ENCODE measurements around the gene DNPEP.

The DNPEP gene

DNA sequence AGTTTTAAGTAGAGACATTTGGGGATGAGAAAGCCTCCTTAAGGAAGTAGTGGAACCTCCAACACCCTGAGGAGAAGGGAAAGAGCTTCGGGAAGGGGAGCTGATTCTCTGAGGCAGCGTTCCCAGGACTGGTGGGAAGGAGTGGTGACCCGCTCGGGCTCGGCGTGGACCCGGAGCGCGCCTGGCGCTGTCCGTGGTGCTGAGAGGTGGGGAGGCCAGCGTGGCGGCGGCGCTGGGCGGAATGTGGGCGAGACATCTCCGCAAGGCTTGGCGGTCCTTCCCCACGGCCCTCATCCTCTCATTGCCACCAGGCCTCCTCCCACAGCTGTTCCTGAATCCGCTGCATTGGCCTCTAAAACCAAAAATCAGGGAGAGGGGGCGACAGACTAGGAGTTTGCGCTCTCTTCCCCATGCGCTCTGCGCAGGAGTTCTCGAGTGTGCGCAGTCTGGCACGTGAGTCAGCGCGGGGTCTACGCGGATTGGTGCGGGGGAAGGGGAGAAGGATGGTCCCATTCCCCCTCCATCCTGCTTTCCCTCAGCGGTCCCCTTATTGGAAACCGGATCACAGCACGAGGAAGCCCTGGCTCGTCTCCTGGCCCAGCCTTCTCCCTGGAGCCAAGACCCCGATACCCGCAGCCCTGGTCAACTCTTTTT lies 56.0 kb downstream of the DNPEP start:
- Histone ChIP-seq H3F3A (ENCODE audit: insufficient read depth) (no peaks in the 10 kb centered on the region), H3K9ac (ENCODE audit: low read length) (no peak overlapping the region), H3K4me3 (ENCODE audit: insufficient read depth, low read length, poor library complexity, severe bottlenecking) (no peak overlapping the region), H3K4me2 (ENCODE audit: low read depth, low read length, poor library complexity, severe bottlenecking) (no peak overlapping the region), H3K36me3 (ENCODE audit: low read length) (no peaks in the 10 kb centered on the region), H3K79me2 (ENCODE audit: insufficient read depth, low read length) (no peaks in the 10 kb centered on the region), H3K9me3 (ENCODE audit: insufficient read depth, low read length) (no peaks in the 10 kb centered on the region), H3K27me3 (ENCODE audit: low read length) (no peaks in the 10 kb centered on the region), H3K27ac (ENCODE audit: low read depth, low read length) (no peak overlapping the region), H3K9me2 (replicated peaks; ENCODE audit: insufficient read depth, low read length) (no peaks in the 10 kb centered on the region), H4K20me1 (ENCODE audit: low read depth, low read length) (no peaks in the 10 kb centered on the region), H2AFZ (ENCODE audit: low read depth, low read length, severe bottlenecking) (no peak overlapping the region)
- no peak for TF ChIP-seq EZH2phosphoT487 (conservative IDR thresholded peaks at IDR 0.05; ENCODE audit: low read length)
- TF ChIP-seq, protein P1, sequence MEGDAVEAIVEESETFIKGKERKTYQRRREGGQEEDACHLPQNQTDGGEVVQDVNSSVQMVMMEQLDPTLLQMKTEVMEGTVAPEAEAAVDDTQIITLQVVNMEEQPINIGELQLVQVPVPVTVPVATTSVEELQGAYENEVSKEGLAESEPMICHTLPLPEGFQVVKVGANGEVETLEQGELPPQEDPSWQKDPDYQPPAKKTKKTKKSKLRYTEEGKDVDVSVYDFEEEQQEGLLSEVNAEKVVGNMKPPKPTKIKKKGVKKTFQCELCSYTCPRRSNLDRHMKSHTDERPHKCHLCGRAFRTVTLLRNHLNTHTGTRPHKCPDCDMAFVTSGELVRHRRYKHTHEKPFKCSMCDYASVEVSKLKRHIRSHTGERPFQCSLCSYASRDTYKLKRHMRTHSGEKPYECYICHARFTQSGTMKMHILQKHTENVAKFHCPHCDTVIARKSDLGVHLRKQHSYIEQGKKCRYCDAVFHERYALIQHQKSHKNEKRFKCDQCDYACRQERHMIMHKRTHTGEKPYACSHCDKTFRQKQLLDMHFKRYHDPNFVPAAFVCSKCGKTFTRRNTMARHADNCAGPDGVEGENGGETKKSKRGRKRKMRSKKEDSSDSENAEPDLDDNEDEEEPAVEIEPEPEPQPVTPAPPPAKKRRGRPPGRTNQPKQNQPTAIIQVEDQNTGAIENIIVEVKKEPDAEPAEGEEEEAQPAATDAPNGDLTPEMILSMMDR (IDR thresholded peaks at IDR 0.05; ENCODE audit: insufficient read depth, low read length, poor library complexity, severe bottlenecking) = no peak

DNA sequence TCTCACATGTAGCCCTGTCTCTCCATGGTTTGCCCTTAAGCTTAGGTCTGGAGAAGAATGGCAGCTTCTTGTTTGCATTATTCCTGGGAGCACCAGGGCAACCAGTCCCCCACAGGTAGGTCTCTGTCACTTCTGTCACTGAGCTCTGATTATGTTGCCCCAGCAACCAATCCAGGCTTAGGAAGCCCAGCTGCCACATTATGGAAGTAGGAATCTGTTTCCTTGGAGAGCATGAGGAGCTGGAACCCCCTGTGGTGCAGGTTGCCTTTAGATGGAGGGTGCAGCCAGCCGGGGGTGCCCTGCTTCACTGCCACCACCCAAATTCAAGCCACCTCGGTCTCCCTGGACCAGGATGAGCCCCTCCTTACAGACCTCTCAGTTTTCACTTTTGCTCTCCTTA lies 60.0 kb downstream of the DNPEP start:
- H3K4me2 ChIP-seq (ENCODE audit: low read depth, low read length, poor library complexity, severe bottlenecking) = no peak overlapping the region
- H3K27ac ChIP-seq (ENCODE audit: low read depth, low read length) = no peak overlapping the region
- TF ChIP-seq, protein P1 (IDR thresholded peaks at IDR 0.05; ENCODE audit: insufficient read depth, low read length, poor library complexity, severe bottlenecking) = no peak
- no peak for TF ChIP-seq EZH2phosphoT487 (conservative IDR thresholded peaks at IDR 0.05; ENCODE audit: low read length)
- H3K79me2 ChIP-seq (ENCODE audit: insufficient read depth, low read length) = no peaks in the 10 kb centered on the region
- no peaks in the 10 kb centered on the region for H3K9me2 ChIP-seq (replicated peaks; ENCODE audit: insufficient read depth, low read length)
- H4K20me1 ChIP-seq (ENCODE audit: low read depth, low read length) = no peaks in the 10 kb centered on the region
- H3K27me3 ChIP-seq (ENCODE audit: low read length) = no peaks in the 10 kb centered on the region
- no peak overlapping the region for H2AFZ ChIP-seq (ENCODE audit: low read depth, low read length, severe bottlenecking)
- H3K9me3 ChIP-seq (ENCODE audit: insufficient read depth, low read length) = no peaks in the 10 kb centered on the region
- no peaks in the 10 kb centered on the region for H3F3A ChIP-seq (ENCODE audit: insufficient read depth)
- no peak overlapping the region for H3K9ac ChIP-seq (ENCODE audit: low read length)
- no peak overlapping the region for H3K4me3 ChIP-seq (ENCODE audit: insufficient read depth, low read length, poor library complexity, severe bottlenecking)
- H3K36me3 ChIP-seq (ENCODE audit: low read length) = no peaks in the 10 kb centered on the region

DNA sequence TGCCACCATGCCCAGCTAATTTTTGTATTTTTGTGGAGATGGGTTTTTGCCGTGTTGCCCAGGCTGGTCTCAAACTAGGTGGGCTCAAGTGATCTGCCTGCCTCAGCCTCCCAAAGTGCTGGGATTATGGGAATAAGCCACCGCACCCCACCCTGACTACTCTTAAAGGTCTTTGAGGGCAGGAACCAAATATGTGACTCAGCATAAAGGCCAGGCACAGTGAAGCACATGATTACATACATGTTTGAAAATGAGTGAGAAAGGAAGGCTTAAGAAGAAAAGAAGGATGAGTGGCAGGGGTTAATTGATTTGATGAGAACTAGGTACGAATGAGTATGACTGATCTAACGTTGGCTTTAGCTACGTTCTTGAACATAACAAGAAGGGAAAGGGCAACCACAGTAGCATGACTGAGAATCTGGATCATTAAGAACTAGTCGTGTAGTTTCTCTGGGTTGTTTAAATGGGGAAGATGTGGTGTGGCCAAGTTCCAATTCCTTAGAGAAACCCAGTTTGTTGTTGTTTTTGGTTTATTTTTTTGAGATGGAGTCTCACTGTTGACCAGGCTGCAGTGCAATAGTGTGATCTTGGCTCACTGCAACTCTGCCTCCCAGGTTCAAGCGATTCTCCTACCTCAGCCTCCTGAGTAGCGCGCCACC lies 61.9 kb downstream of the DNPEP start:
- H3K79me2 ChIP-seq (ENCODE audit: insufficient read depth, low read length) = no peaks in the 10 kb centered on the region
- TF ChIP-seq, protein P1 (IDR thresholded peaks at IDR 0.05; ENCODE audit: insufficient read depth, low read length, poor library complexity, severe bottlenecking) = no peak
- TF ChIP-seq EZH2phosphoT487 (conservative IDR thresholded peaks at IDR 0.05; ENCODE audit: low read length) = no peak
- H3K36me3 ChIP-seq (ENCODE audit: low read length) = no peaks in the 10 kb centered on the region
- no peaks in the 10 kb centered on the region for H3K27me3 ChIP-seq (ENCODE audit: low read length)
- H3K9ac ChIP-seq (ENCODE audit: low read length) = no peak overlapping the region
- H3K4me3 ChIP-seq (ENCODE audit: insufficient read depth, low read length, poor library complexity, severe bottlenecking) = no peak overlapping the region
- no peak overlapping the region for H2AFZ ChIP-seq (ENCODE audit: low read depth, low read length, severe bottlenecking)
- H3K9me3 ChIP-seq (ENCODE audit: insufficient read depth, low read length) = no peaks in the 10 kb centered on the region
- no peak overlapping the region for H3K4me2 ChIP-seq (ENCODE audit: low read depth, low read length, poor library complexity, severe bottlenecking)
- no peaks in the 10 kb centered on the region for H3F3A ChIP-seq (ENCODE audit: insufficient read depth)
- no peaks in the 10 kb centered on the region for H4K20me1 ChIP-seq (ENCODE audit: low read depth, low read length)
- no peaks in the 10 kb centered on the region for H3K9me2 ChIP-seq (replicated peaks; ENCODE audit: insufficient read depth, low read length)
- no peak overlapping the region for H3K27ac ChIP-seq (ENCODE audit: low read depth, low read length)
